ENCODE results near the gene CGN.

Gene CGN, protein sequence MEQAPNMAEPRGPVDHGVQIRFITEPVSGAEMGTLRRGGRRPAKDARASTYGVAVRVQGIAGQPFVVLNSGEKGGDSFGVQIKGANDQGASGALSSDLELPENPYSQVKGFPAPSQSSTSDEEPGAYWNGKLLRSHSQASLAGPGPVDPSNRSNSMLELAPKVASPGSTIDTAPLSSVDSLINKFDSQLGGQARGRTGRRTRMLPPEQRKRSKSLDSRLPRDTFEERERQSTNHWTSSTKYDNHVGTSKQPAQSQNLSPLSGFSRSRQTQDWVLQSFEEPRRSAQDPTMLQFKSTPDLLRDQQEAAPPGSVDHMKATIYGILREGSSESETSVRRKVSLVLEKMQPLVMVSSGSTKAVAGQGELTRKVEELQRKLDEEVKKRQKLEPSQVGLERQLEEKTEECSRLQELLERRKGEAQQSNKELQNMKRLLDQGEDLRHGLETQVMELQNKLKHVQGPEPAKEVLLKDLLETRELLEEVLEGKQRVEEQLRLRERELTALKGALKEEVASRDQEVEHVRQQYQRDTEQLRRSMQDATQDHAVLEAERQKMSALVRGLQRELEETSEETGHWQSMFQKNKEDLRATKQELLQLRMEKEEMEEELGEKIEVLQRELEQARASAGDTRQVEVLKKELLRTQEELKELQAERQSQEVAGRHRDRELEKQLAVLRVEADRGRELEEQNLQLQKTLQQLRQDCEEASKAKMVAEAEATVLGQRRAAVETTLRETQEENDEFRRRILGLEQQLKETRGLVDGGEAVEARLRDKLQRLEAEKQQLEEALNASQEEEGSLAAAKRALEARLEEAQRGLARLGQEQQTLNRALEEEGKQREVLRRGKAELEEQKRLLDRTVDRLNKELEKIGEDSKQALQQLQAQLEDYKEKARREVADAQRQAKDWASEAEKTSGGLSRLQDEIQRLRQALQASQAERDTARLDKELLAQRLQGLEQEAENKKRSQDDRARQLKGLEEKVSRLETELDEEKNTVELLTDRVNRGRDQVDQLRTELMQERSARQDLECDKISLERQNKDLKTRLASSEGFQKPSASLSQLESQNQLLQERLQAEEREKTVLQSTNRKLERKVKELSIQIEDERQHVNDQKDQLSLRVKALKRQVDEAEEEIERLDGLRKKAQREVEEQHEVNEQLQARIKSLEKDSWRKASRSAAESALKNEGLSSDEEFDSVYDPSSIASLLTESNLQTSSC

DNA sequence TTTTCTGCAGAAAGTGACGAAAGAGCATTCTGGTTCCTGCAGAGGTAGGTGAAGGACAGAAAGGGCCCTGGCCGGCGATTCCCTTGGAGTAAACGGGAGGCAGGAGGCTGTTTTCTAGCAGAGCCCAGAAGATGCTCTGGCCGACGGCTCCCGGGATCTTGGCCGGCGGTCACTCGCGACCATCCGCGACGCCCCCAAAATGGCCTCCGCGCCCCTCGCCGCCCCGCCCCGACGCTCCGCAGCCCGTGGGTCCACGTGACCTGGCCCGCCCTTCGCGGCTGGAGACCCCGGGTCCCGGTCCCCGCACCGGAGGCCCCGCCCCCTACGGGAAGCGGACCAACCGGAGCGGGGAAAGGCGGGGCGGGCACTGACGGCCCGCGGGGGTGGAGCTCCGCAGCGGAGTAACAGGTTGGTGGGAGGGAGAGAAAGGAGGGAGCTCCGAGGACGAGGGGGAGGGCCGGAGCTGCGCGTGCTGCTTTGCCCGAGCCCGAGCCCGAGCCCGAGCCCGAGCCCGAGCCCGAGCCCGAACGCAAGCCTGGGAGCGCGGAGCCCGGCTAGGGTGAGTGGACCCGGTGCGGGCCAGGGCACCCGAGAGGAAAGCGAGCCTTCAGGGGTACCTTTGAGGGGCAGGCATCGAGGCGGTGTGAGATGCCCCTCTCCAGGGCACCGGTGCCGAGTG, at the start of gene CGN:
Gene CGN, plus strand, starts transcription at position 431 of the 679 bp plus-strand sequence. CDS start 7,133 bp downstream, outside the sequence.
- Histone ChIP-seq H3K4me1 (ENCODE audit: control insufficient read depth, insufficient read depth, low read length) (peaks cover 12% of the 10 kb centered on the region), H3K9ac (ENCODE audit: low read length in 2 of 2) (peak within 1 kb of the TSS; percentile 69 to 78), H3K36me3 (ENCODE audit: control insufficient read depth in 2 of 2, insufficient read depth in 2 of 2, low read length in 2 of 2) (no peaks in the 10 kb centered on the region), H3K27me3 (ENCODE audit: control insufficient read depth in 1 of 2, insufficient read depth in 2 of 2, low read length in 2 of 2) (peaks cover 5 to 12% of the 10 kb centered on the region in 2 donors), H3K4me3 (ENCODE audit: low read length in 2 of 2) (peak within 1 kb of the TSS; percentile 66 to 75), H3K27ac (ENCODE audit: low read length) (peak within 1 kb of the TSS; percentile 6), H3K9me3 (ENCODE audit: control insufficient read depth in 2 of 2, low read length in 2 of 2) (no peaks in the 10 kb centered on the region)

DNA sequence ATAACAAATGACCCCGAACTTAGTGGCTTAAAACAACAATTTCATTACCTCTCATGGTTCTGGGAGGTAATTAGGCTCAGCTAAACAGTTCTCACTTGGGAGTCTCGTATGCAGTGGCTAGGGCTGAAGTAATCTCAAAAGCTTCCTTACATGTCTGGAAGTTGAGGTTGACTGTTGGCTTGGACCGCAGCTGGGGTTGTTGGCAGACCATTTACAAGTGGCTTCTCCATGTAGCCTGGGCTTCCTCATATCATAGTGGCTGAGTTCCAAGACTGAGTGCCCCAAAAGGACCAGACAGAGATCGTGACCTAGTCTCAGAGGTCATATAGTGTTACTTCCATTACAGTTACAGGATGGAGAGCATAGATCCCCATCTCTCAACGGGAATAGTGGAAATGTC, 49.5 kb upstream of the CGN start:
- no peak overlapping the region for H3K9ac ChIP-seq (ENCODE audit: low read length in 2 of 2)
- H3K4me3 ChIP-seq (ENCODE audit: low read length in 2 of 2), result no peak overlapping the region
- H3K36me3 ChIP-seq (ENCODE audit: control insufficient read depth in 2 of 2, insufficient read depth in 2 of 2, low read length in 2 of 2), result no peaks in the 10 kb centered on the region
- H3K27ac ChIP-seq (ENCODE audit: low read length), result no peak overlapping the region
- H3K4me1 ChIP-seq (ENCODE audit: control insufficient read depth, insufficient read depth, low read length), result peaks cover 12% of the 10 kb centered on the region
- no peaks in the 10 kb centered on the region for H3K9me3 ChIP-seq (ENCODE audit: control insufficient read depth in 2 of 2, low read length in 2 of 2)
- no peaks in the 10 kb centered on the region for H3K27me3 ChIP-seq (ENCODE audit: control insufficient read depth in 1 of 2, insufficient read depth in 2 of 2, low read length in 2 of 2)

- H3K9me3 ChIP-seq (ENCODE audit: control insufficient read depth in 2 of 2, low read length in 2 of 2), result no peaks in the 10 kb centered on the region
These were observed 46.2 kb upstream of the CGN start for GRCh38 chr1:151465026-151465425.

GRCh38 chr1:151472856-151473731, 38.1 kb upstream of the CGN start:
- Histone ChIP-seq H3K27ac (ENCODE audit: low read length) (peak overlapping the region; percentile 53), H3K36me3 (ENCODE audit: control insufficient read depth in 2 of 2, insufficient read depth in 2 of 2, low read length in 2 of 2) (no peaks in the 10 kb centered on the region), H3K4me1 (ENCODE audit: control insufficient read depth, insufficient read depth, low read length) (no peaks in the 10 kb centered on the region), H3K27me3 (ENCODE audit: control insufficient read depth in 1 of 2, insufficient read depth in 2 of 2, low read length in 2 of 2) (no peaks in the 10 kb centered on the region), H3K4me3 (ENCODE audit: low read length in 2 of 2) (peak overlapping the region; percentile 58 to 73), H3K9ac (ENCODE audit: low read length in 2 of 2) (peak overlapping the region; percentile 71 to 75), H3K9me3 (ENCODE audit: control insufficient read depth in 2 of 2, low read length in 2 of 2) (no peaks in the 10 kb centered on the region)

More at GRCh38 chr1:151465026-151465425, 46.2 kb upstream of the CGN start:
- Histone ChIP-seq H3K4me1 (ENCODE audit: control insufficient read depth, insufficient read depth, low read length) (no peaks in the 10 kb centered on the region), H3K9ac (ENCODE audit: low read length in 2 of 2) (no peak overlapping the region), H3K36me3 (ENCODE audit: control insufficient read depth in 2 of 2, insufficient read depth in 2 of 2, low read length in 2 of 2) (no peaks in the 10 kb centered on the region), H3K27ac (ENCODE audit: low read length) (no peak overlapping the region), H3K4me3 (ENCODE audit: low read length in 2 of 2) (no peak overlapping the region), H3K27me3 (ENCODE audit: control insufficient read depth in 1 of 2, insufficient read depth in 2 of 2, low read length in 2 of 2) (no peaks in the 10 kb centered on the region)

DNA sequence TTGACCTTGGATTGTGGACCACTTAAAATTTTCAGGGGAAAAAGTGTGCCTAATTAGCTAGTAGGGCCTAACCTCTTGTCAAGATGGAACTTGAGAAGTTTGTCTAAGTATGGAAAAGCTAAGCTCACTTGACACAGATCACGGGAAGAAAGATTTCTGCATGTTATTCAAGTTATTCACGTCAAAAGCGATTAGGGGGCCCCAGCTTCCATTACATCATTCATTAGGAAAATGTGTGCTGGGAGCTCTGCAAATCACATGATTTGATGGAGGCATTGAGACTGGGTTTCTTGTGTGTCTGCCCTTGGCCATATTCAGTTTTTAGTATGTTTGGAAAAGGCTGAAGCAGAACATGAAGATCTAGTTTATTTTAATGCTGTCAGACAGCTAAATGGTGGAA, 36.4 kb upstream of the CGN start:
- no peaks in the 10 kb centered on the region for H3K4me1 ChIP-seq (ENCODE audit: control insufficient read depth, insufficient read depth, low read length)
- no peaks in the 10 kb centered on the region for H3K9me3 ChIP-seq (ENCODE audit: control insufficient read depth in 2 of 2, low read length in 2 of 2)
- no peak overlapping the region for H3K4me3 ChIP-seq (ENCODE audit: low read length in 2 of 2)
- H3K9ac ChIP-seq (ENCODE audit: low read length in 2 of 2), result no peak overlapping the region
- no peak overlapping the region for H3K27ac ChIP-seq (ENCODE audit: low read length)
- H3K27me3 ChIP-seq (ENCODE audit: control insufficient read depth in 1 of 2, insufficient read depth in 2 of 2, low read length in 2 of 2), result no peaks in the 10 kb centered on the region
- H3K36me3 ChIP-seq (ENCODE audit: control insufficient read depth in 2 of 2, insufficient read depth in 2 of 2, low read length in 2 of 2), result no peaks in the 10 kb centered on the region

DNA sequence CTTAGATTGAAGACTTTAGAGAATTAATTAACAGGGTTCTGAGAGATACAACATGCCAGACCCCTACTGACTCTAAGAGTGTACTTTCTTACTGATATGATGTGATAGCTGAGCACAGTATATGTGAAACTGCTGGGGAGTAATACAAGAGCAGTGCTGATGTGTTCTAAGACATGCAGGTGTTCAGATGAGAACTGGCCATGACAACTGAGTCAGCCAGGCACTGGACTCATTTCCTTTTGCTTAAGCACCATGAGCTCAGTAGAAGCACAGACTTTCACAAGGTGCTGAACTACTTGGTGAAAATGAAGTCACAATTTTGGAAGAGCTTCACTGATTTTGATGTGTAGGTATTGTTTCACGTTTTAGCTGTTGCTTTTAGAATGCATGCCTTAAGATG, 36.0 kb upstream of the CGN start:
- no peaks in the 10 kb centered on the region for H3K4me1 ChIP-seq (ENCODE audit: control insufficient read depth, insufficient read depth, low read length)
- H3K27me3 ChIP-seq (ENCODE audit: control insufficient read depth in 1 of 2, insufficient read depth in 2 of 2, low read length in 2 of 2), result no peaks in the 10 kb centered on the region
- no peak overlapping the region for H3K4me3 ChIP-seq (ENCODE audit: low read length in 2 of 2)
- no peak overlapping the region for H3K9ac ChIP-seq (ENCODE audit: low read length in 2 of 2)
- H3K36me3 ChIP-seq (ENCODE audit: control insufficient read depth in 2 of 2, insufficient read depth in 2 of 2, low read length in 2 of 2), result no peaks in the 10 kb centered on the region
- no peak overlapping the region for H3K27ac ChIP-seq (ENCODE audit: low read length)
- no peaks in the 10 kb centered on the region for H3K9me3 ChIP-seq (ENCODE audit: control insufficient read depth in 2 of 2, low read length in 2 of 2)

GRCh38 chr1:151476083-151476482, 35.1 kb upstream of the CGN start:
- no peaks in the 10 kb centered on the region for H3K27me3 ChIP-seq (ENCODE audit: control insufficient read depth in 1 of 2, insufficient read depth in 2 of 2, low read length in 2 of 2)
- H3K4me1 ChIP-seq (ENCODE audit: control insufficient read depth, insufficient read depth, low read length), result no peaks in the 10 kb centered on the region
- H3K9ac ChIP-seq (ENCODE audit: low read length in 2 of 2), result no peak overlapping the region

GRCh38 chr1:151477066-151477465, 34.1 kb upstream of the CGN start:
- no peaks in the 10 kb centered on the region for H3K27me3 ChIP-seq (ENCODE audit: control insufficient read depth in 1 of 2, insufficient read depth in 2 of 2, low read length in 2 of 2)
- H3K9ac ChIP-seq (ENCODE audit: low read length in 2 of 2), result no peak overlapping the region
- H3K4me1 ChIP-seq (ENCODE audit: control insufficient read depth, insufficient read depth, low read length), result no peaks in the 10 kb centered on the region
- H3K27ac ChIP-seq (ENCODE audit: low read length), result no peak overlapping the region
- H3K4me3 ChIP-seq (ENCODE audit: low read length in 2 of 2), result no peak overlapping the region
- H3K36me3 ChIP-seq (ENCODE audit: control insufficient read depth in 2 of 2, insufficient read depth in 2 of 2, low read length in 2 of 2), result no peaks in the 10 kb centered on the region
- H3K9me3 ChIP-seq (ENCODE audit: control insufficient read depth in 2 of 2, low read length in 2 of 2), result peaks cover 0 to 2% of the 10 kb centered on the region in 2 donors

More at GRCh38 chr1:151476083-151476482, 35.1 kb upstream of the CGN start:
- Histone ChIP-seq H3K36me3 (ENCODE audit: control insufficient read depth in 2 of 2, insufficient read depth in 2 of 2, low read length in 2 of 2) (no peaks in the 10 kb centered on the region), H3K4me3 (ENCODE audit: low read length in 2 of 2) (no peak overlapping the region), H3K27ac (ENCODE audit: low read length) (no peak overlapping the region), H3K9me3 (ENCODE audit: control insufficient read depth in 2 of 2, low read length in 2 of 2) (no peaks in the 10 kb centered on the region)

DNA sequence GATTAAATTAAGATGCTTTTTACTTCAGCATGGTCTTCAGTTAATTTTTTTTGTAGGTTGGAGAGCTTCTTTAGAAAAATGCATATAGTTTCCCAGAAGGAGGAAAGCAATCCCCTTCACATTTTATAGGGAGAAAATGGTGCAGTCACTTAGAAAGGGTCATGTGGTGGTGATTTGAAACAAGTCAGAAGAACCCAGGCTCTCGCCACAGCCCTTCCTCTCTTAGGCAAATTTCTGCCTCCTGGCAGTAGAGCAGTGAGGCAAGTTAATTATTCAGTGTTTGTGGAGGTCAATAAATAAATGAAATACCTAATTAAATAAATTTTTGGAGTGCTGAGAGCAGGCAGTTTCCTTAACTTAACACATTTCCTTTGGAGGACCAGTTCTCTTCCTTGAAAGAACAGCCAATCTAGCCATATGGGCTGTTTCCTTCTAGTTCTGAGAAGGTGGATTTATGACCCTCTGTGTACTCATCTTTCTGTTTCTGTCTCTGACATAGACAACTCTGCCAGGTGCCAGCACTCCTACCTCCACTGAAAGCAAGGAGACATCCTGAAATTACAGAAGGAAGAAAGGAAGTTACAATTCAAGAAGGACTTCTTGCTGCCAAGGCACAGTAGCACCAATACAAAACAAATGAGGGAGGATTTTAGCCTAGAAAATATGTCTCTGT, 32.9 kb upstream of the CGN start:
- Histone ChIP-seq H3K36me3 (ENCODE audit: control insufficient read depth in 2 of 2, insufficient read depth in 2 of 2, low read length in 2 of 2) (no peaks in the 10 kb centered on the region), H3K4me3 (ENCODE audit: low read length in 2 of 2) (no peak overlapping the region), H3K4me1 (ENCODE audit: control insufficient read depth, insufficient read depth, low read length) (no peaks in the 10 kb centered on the region), H3K27me3 (ENCODE audit: control insufficient read depth in 1 of 2, insufficient read depth in 2 of 2, low read length in 2 of 2) (no peaks in the 10 kb centered on the region), H3K9me3 (ENCODE audit: control insufficient read depth in 2 of 2, low read length in 2 of 2) (peaks cover 0 to 3% of the 10 kb centered on the region in 2 donors), H3K9ac (ENCODE audit: low read length in 2 of 2) (no peak overlapping the region), H3K27ac (ENCODE audit: low read length) (no peak overlapping the region)

All from stomach smooth muscle (tissue), 2 donors.